GM21360 (cell line): ENCODE data around the gene CARD9.
A peak's percentile ranks its signal among the peaks of the same experiment; 100 is the strongest.
"Not testable (repeated sequence)": the region's sequence is repeated elsewhere in the genome, so short reads cannot be mapped to it uniquely, and the experiment has no call there.

Source experiments
- ATAC-seq: cut with Tn5 transposase; IDR thresholded peaks from one replicate; pipeline ENCODE4 v1.9.1; 2021; ENCODE audit warnings: mild to moderate bottlenecking, moderate library complexity; ENCODE audit not compliant: unreplicated experiment

Gene CARD9

DNA sequence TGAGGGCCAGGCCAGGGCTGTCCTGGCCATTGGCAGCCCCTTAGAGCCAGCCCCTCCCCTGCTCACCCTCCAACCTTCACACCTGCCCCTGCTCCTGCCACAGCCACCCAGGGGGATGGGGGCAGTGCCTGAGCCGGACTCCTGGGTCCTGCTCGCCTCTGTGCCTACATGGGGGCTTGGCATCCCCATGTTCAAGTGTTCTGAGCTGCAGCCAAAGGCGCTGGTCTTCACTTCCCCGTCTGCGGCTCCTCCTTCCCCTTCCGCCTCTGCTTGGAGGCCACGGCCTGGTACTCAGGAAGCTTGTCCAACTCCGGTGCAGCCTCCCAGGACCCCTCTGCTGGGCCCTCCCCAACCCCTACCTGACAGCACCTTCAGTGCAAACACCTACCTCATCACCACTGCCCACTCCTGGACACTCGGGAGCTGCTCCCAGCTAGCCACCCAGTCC is 7.7 kb downstream of the CARD9 start:
- ATAC-seq: no peak

DNA sequence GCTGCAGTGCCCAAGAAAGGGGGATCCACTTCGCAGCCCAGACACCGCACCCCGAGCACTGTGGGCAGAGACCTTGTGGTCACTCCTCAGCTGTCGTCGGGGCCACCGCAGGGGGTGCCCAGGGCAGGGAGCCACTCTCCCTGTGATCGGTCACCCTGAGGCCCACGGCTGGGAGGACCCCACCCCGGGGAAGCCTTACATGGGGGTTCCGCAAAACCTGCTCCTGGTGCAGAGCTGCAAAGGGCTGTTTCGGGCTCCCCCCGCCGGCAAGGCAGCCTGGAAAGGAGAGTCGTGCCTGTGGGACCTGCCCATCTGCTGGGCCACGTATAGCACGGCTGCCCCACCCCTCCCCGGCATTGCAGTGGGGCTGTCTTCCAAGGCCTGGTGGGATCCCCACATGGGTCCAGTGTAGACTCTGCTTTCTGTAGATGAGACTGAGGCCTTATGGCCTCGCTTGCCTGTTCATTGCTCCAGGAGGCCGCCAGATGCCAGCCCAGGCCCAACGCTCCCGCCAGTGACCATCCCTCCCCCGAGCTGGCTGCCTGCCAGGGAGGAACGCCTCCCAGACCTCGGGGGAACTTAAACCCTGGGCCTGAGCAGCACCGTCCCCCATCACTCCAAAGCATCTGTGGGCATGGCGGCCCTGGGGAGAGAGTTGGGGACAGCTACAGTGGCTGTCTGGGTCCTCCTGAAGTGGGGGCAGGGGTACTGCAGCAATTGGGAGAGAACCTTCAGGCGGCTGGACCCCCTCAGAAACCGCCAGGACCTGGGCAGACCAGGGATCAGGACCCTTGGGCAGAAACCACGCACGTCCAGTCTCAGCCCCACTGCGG is 8.3 kb downstream of the CARD9 start:
- no peak for ATAC-seq

DNA sequence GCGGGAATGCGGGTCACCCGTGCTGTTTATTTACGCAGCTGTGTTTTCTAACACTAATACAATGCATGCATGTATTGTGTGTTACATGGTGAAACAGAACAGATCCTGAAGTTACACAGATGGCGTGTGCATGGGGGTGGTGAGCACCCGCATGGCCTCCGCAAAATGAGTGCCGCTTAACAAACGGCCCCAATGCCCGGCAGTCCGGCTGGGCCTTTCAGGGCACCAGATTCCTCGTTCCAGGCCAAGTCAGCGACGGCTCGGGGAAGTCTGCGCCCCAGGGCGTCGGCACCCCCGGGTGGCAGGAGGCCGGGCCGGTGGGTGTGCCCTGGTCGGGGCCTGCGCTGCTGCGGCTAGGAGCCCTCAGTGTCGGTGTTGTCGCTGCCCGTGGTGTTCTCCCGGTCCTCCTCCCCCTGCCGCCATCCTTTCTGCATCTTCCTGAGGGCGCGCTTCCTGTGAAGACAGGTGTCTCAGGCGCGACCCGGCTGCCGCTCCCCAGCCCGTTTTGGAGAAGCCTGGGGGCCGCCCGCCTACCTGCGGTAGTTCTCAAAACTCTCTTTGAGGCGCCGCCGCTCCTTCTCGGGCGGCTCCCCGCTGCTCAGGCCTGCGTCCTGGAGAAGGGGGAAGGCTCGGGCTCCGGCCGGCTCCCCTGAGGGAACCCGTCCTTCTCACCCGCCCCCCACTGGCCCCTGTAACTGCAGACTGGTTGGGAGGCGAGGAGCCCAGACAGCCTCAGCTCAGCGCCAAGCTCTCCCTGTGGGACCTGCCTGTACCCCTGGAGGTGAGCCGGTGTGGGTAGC is 9.3 kb downstream of the CARD9 start:
- ATAC-seq: no peak

DNA sequence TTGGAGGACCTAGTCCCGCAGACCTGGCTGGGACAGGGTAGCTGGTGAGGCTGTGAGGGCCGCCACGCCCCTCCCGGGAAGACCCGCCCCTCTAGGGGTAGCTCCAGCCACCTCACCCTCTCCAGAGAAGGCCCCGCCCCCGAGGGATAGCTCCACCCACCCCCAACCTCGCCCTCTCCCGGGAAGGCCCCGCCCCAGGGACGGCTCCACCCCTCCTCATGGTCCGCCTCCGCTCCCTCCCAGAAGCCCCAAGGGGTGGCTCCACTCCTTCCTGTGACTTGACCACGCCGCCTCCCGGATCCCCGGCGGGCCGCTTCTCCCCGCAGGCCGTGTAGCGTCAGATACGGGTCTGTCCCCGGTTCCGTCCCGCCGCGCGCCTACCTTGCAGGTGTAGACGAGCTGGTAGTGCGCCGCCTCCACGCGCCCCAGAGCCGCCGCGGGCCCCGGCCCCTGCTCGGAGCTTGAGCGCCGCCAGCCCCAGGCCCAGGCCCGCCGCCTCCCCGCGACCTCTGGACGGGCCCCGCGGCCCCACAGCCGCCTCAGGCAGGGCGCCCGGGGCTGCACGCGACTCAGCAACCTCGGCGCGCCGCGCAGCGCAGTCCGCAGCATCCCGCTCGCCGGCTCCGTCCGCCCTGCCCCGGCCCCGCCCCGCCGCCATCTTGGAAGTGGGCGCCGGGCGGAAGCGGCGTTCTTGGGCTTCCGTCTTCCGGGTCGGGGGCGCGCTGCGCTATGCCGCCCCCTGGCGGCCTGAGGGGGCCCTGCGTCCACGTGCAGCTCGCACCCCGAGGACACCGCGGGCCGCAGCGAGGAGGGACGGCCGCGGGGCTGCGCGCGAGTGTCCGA is 10.1 kb downstream of the CARD9 start, which contains the start of gene DNLZ:
Gene DNLZ, minus strand, starts transcription at position 639 of the 843 bp plus-strand sequence. Its CDS starts 30 bp downstream, at position 609.
- peak; percentile 64 for ATAC-seq

DNA sequence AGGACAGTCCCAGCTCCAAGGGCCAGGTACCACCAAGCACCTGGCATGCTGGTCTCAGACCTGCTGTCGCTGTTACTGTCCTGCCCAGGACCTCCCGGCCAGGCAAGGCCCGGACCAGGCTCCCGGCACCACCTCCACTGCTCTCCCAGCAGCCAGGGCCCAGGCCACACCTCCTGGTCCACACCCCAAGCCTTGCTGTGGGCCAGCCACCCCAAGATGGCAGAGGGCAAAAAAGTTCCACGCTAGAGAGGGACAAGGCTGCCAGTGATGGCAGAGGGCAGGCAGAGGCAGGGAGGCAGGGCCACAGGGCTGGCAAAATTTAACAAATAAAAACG is 11.1 kb downstream of the CARD9 start:
- ATAC-seq: no peak

DNA sequence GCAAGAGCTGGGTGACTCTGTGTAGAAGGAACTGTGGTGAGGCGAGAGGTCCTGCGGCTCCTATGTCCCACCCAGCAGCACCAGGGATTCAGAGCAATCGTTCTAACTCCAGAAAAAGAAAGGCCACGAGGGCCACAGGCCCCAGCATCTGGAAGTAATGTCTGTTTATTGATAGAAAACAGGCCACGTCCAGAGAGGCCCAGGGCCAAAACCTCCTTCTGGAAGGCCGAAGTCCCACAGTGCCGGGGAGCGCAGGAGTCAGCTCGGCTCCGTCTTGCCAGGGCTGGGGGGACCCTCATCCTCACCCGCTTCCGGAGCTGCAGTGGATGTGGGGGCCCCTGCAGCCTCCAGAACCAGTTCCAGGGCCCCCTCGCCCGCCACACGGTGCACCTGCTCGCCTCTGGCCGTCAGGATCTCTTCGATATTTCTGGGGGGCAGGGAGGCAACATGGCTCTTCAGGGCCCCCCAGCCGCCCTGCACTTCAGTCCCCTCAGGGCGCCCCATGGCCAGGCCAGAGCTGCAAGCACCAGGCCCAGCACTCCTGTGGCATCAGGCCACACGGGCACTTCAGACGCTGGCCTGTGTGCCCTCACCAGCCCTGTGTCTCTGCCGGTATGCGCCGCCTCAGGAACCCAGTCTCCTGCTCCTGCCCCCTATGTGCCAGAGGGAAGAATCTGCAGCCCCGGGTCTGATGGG is 11.6 kb downstream of the CARD9 start:
- ATAC-seq: no peak

DNA sequence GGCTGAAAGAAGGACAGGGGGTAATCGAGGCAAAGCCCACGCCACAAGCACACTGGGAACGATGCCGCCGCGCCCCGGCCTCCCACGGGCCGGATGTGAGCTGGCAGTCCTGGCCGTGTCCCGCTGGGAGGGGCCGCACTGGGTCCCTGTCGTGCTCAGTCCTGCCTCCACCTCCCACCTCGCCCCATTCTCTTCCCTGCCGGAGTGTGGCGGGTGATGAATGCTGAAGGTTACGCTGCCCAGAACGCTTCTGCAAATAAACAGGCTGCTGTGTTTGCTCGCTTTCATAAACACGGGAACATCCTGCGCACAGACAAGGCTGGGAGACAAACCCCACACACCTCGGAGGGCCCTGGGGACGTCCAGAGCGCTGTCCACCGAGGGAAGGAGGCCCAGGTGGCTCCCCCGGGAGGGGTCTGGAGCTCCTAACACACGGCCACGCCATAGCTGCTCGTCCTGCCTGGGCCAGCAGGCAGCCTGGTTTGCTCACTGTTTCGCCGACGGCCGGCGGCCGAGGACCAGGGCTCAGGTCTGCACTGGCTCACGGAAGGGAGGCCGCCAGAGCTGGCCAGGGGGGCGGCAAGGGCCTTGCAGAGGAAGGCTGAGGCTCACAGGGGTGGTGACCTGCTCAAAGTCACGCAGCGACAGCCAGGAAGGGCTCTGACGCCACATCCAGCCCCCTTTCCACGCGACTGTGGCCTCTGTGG is 12.3 kb downstream of the CARD9 start:
- ATAC-seq: no peak

DNA sequence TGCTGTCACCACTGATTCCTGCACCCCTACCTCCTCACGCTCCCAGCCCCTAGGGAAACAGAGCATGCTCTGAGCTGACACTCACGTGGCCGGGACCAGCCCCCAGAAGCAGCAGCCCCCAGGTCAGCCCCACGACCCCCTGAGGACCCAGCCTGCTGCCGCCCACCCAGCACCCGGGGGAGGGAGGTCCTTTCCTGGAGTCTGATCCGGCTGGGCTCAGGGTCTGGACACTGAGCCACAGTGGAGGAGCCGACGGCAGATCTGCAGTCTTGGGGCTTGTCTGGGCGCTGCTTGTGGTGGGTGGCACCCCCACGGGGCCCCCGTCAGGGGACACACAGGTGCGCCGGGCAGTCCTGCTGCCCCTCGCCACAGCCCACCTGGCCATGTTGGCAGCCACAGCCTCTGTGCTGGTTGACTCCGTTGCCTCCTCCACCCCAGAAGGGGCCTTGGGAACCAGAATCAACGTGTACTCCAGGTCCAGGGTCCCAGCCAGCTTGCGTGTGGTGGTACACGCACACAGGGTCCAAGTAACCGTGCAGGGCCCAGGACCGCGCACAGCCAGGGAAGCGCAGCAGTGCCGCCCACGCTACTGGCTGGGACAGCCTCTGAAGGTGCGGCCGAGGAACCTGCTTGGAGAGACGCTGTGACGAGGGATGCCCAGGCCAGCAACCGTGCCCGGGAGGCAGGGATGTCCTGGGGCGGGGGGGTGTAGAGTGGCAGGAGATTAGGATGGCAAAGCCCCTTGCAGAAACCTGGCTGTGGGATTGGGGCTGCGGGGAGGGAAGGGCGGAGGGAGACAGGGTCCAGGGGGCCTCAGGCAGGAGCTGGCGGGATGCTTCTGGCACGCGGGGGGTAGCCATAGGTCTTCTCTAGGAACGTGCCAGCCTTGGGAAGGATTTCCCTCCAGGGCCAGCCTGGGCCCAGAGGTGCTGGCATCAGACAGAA is 13.4 kb downstream of the CARD9 start:
- ATAC-seq: no peak

DNA sequence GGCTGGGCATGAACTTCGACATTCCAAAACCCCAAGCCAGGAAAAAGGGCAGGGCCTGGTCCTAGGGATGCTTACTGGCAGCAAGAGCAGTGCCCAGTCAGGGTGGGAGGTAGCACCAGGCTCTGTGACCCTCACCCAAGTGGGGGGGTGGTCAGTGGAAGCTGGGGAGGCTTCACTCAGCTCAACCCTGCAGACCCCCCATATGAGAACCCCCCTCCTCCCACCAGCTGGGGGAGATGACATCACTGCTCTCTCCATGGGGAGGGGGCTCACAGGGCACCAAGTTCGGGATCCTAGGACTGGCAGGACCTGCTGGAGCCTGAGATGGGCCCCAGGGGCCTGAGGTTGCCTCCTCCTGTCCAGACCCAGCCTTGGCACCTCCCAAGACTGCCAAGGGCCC is 14.6 kb downstream of the CARD9 start:
- ATAC-seq: no peak

DNA sequence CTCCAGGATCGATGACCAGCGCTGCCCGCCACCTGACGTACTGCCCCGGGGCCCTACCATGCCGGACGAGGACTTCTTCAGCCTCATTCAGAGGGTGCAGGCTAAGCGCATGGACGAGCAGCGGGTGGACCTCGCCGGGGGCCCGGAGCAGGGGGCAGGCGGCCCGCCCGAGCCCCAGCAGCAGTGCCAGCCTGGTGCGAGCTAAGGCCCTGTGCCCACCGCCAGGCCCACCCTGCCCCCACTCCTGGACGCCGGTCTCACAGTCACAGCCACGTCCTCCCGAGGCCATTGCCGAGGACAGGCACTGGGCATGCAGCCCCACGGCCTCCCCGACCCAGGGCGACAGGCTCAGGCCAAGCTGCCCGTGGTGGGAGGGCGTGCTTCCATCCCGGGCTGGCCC is 15.5 kb downstream of the CARD9 start:
- ATAC-seq: no peak

DNA sequence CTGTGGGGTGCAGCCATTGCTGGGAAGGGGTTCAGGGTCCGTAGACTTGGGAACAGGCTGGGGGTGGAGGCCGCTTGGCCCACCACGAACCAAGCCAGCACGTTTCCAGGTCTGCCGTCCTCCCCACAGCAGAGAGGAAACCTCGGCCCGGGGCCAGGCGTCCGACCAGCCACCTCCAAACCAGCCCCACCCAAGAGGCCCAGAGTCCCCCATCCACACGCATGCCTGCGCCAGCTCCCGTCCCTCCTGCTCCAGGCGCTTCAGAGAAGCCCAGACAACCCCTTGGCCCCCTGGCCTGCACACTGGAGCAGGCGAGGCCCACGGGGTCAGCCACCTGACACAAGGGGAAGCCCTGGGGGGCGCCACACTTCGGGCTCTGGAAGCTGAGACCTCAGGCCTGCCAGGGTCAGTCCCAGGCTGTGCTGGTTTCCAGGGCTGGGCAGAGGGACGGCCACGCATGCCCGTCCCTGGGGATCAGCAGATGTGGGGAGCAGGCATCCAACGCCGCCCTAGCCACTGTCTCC is 16.2 kb downstream of the CARD9 start:
- ATAC-seq: no peak

DNA sequence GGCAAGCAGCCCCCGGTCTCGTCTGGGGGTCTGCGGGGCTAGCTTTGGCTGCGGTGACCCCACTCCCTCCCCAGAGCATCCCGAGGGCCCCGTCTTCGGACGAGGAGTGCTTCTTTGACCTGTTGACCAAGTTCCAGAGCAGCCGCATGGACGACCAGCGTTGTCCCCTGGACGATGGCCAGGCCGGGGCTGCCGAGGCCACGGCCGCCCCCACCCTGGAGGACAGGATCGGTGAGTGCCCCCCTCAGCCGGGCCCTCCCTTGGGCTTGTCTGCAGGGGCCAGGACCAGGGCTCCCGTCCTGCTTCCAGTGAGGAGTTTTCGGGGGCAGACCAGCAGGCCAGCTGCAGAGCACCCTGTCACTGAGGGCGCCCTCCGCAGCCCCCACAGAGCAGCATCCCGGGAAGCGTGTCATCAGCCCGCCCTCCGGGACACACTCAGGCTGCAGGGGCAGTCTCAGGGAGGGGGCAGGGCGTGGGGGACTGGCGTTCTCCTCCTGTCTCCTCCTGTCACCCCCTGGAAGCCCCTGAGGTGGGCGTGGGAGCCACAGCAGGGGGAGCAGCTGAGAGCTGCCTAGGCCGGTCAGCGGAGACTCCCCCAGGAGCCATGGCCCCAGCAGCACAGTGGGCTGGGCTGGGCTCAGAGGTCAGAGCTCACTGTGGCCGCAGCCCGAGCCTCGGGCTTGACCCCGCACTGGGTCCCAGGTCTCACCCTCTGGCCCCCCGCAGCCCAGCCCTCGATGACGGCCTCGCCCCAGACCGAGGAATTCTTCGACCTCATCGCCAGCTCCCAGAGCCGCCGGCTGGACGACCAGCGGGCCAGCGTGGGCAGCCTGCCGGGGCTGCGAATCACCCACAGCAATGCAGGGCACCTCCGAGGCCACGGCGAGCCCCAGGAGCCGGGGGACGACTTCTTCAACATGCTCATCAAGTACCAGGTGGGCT is 17.6 kb downstream of the CARD9 start:
- ATAC-seq: no peak

DNA sequence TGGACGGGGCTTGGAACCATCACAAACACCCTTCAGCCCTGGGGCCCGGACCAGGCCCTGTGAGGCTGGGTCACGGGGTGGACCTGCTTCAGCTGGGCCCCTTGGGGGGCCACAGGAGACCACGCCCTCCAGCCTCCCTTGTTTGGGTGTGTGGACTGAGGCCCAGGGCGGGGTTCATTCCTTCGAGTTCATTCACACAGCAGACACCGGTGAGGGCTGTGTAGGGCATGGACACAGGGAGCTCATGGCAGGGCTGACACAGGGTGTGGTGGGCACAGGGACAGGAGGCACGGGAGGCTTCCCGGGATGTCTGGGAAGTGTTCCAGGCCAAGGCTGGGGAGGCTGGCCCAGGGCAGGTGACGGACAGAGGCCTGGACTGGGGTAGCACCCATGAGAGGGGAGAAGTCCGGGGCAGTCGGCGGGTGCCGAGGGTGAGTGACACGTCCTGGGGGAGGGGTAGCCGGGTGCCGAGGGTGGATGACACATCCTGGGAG is 18.8 kb downstream of the CARD9 start:
- no peak for ATAC-seq

DNA sequence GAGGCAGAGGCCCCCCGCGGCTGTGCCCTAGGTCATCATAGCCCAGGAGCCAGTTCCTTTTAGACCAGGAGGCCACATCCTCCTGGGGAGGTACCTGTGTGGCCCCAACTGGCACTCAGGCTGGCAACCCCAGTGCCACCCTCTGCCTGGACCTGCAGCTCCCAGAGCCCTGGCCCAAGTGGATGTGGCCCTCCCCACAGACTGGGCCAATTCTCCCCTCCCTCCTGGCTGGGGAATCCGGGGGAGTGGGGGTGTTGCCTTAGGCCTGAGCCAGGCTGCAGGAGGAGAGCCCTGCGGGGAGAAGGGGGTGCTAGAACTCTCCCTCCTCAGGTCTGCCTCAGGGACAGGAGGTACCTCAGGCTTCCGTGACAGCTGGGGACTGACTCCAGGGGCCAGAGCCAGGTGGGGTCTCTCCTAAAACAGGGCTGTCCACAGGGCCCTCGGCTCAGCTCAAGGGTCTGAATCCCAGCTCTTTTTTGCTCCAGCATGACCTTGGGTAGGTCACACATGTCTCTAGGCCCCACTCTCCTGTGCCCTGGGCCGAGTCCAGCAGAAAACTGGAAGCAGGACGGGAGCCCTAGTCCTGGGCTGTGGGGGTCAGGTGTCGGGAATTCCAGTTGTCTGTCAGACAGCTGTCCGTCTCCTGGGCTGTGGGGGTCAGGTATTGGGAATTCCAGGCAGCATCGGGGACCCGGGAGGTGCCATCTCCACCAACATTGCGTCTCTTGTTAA is 19.5 kb downstream of the CARD9 start:
- no peak for ATAC-seq

DNA sequence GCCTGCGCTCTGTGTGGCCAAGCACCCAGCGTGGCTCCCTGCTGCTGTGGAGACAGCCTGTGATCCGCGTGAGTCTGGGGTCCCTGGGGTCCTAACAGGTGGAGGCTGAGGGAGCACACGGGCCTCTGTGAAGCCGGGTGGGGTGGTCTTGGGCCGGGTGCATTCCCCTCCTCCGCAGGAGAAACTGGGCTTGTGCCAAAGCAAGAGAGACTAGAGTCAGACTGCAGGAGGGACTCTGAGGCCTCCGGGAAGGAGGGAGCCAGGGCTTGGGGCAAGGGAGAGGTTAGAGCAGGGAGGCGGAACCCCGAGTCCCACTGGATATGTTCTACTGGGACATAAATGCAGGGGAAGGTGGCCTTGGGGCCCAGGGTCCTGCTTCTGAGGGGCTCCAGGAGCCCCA is 20.4 kb downstream of the CARD9 start:
- ATAC-seq: no peak

DNA sequence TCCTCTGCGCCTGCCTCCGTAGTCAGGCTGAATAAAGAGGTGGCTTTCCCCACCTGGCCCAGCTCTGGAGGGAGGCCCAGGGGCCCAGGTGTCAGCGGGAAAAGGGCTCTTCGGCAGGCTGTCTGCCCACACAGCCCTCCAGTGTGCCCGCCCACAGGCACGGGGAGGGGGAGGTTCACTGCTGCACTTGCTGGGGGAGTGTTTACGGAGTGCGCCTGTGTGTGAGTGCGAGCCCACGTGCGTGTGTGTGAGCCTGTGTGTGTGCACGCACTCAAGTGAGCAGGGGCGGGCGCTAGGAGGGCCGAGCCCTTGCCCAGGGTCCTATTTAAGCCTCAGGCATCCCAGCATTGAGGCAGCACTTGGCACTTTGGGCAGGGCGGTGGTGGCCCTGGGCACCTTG is 20.8 kb downstream of the CARD9 start:
- ATAC-seq: no peak

DNA sequence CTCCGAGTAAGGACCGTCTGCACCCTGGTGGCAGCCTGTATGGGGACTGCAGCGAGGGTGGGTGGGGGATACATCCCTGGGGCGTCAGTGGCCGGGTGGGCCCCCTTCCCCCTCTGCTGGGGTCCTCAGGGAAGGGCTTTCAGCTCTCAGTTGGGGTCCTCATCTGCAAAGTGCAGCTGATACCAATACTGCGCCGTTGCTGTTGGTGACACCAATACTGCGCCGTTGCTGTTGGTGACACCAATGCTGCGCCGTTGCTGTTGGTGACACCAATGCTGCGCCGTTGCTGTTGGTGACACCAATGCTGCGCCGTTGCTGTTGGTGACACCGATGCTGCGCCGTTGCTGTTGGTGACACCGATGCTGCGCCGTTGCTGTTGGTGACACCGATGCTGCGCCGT is 21.6 kb downstream of the CARD9 start:
- ATAC-seq: not testable (repeated sequence)
